Measurements from ENCODE around the gene AMDHD1.

The AMDHD1 gene

DNA sequence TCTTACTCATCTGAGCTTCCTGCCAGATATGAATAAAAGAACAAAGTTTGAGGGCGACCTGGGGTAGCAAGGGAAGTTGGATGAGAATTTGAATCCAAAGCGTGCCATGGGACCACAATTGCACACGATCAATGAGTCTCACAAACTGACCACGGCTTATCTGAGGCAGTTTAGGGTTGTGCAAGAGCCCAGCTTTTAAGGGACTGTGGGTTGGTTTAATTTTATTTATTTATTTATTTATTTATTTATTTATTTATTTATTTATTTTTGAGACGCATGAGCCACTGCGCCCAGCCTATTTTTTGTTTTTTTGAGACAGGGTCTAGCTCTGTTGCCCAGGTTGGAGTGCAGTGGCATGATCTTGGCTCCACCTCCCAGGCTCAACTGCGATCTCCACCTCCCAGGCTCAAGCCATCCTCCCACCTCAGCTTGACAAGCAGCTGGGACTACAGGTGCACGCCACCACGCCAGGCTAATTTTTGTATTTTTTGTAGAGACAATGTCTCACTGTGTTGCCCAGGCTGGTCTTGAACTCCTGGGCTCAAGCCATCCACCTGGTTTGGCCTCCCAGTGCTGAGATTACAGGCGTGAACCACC lies 1.1 kb downstream of the AMDHD1 start:
- Histone ChIP-seq H3K27ac (ENCODE audit: low read length) (no peak overlapping the region), H3K4me1 (ENCODE audit: control insufficient read depth in 1 of 2, insufficient read depth in 2 of 2, low read length in 2 of 2) (no peaks in the 10 kb centered on the region), H3K4me3 (ENCODE audit: low read depth in 1 of 2, low read length in 2 of 2) (peak overlapping the region in 1 of 2 donors; percentile 85), H3K9me3 (ENCODE audit: control insufficient read depth in 1 of 2, low read length in 2 of 2) (no peaks in the 10 kb centered on the region), H3K36me3 (ENCODE audit: control insufficient read depth in 1 of 2, insufficient read depth in 2 of 2, low read length in 2 of 2) (no peaks in the 10 kb centered on the region), H3K27me3 (ENCODE audit: low read depth, low read length) (no peaks in the 10 kb centered on the region)

DNA sequence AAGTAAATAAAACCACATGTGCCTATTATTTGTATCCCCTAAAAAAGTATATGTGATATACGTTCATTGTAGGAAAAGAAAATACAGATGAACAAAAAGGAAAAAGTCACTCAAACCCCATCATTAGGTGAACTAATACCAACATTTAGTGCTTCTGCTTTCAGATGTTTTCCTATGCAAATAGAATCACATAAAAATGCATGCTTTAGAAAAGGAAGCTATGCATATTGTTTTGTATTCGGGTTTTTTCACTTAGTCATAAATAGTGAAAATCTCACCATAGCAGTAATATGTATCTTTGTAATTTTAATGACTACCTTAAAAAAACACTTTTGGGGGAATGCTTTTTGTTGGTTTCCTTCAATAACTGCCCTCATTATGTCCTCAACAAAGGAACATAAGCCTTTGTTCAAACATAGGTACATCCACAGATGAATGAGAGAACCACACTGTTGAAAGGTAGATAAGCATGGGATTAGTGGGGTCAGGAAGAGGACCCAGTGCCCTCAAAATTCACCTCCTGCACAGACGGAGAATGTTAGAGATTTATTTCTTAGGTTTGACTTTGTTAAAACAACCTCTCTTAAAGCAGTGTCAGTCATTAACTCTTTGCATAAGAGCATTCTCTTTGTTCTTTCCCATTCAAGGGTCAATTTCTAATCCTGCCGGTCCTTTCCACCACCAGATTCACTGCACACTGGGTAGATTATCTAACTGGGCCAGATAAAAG lies 6.5 kb downstream of the AMDHD1 start:
- Histone ChIP-seq H3K9me3 (ENCODE audit: control insufficient read depth in 1 of 2, low read length in 2 of 2) (no peaks in the 10 kb centered on the region), H3K4me1 (ENCODE audit: control insufficient read depth in 1 of 2, insufficient read depth in 2 of 2, low read length in 2 of 2) (no peaks in the 10 kb centered on the region), H3K27me3 (ENCODE audit: low read depth, low read length) (no peaks in the 10 kb centered on the region), H3K36me3 (ENCODE audit: control insufficient read depth in 1 of 2, insufficient read depth in 2 of 2, low read length in 2 of 2) (no peaks in the 10 kb centered on the region), H3K27ac (ENCODE audit: low read length) (no peak overlapping the region), H3K4me3 (ENCODE audit: low read depth in 1 of 2, low read length in 2 of 2) (no peak overlapping the region)

- no peaks in the 10 kb centered on the region for H3K9me3 ChIP-seq (ENCODE audit: control insufficient read depth in 1 of 2, low read length in 2 of 2)
- H3K36me3 ChIP-seq (ENCODE audit: control insufficient read depth in 1 of 2, insufficient read depth in 2 of 2, low read length in 2 of 2), result no peaks in the 10 kb centered on the region
- no peaks in the 10 kb centered on the region for H3K27me3 ChIP-seq (ENCODE audit: low read depth, low read length)
- H3K4me3 ChIP-seq (ENCODE audit: low read depth in 1 of 2, low read length in 2 of 2), result no peak overlapping the region
- no peak overlapping the region for H3K27ac ChIP-seq (ENCODE audit: low read length)
- H3K4me1 ChIP-seq (ENCODE audit: control insufficient read depth in 1 of 2, insufficient read depth in 2 of 2, low read length in 2 of 2), result no peaks in the 10 kb centered on the region
Measured at GRCh38 chr12:95951515-95951914, 8.4 kb downstream of the AMDHD1 start.

DNA sequence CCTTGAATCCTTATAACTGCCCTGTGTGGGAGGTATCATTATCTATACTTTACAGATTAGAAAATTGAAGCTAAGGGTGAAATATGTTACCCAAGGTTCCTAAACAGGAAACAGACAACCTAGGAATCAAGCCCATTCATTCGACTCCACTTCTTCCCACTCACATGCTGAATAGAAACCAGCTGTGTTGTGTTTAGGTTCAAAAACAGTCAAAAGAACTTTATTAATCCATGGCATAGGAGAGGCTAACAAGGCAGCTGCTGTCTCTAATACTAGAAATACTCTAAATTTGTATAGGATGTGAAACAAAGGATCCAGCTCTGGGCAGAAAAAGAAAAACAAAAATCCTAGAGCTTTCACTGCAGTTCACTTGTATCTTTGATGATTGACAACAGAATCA lies 9.9 kb downstream of the AMDHD1 start:
- Histone ChIP-seq H3K27ac (ENCODE audit: low read length) (no peak overlapping the region), H3K4me3 (ENCODE audit: low read depth in 1 of 2, low read length in 2 of 2) (no peak overlapping the region), H3K36me3 (ENCODE audit: control insufficient read depth in 1 of 2, insufficient read depth in 2 of 2, low read length in 2 of 2) (no peaks in the 10 kb centered on the region), H3K27me3 (ENCODE audit: low read depth, low read length) (no peaks in the 10 kb centered on the region), H3K4me1 (ENCODE audit: control insufficient read depth in 1 of 2, insufficient read depth in 2 of 2, low read length in 2 of 2) (no peaks in the 10 kb centered on the region), H3K9me3 (ENCODE audit: control insufficient read depth in 1 of 2, low read length in 2 of 2) (no peaks in the 10 kb centered on the region)

DNA sequence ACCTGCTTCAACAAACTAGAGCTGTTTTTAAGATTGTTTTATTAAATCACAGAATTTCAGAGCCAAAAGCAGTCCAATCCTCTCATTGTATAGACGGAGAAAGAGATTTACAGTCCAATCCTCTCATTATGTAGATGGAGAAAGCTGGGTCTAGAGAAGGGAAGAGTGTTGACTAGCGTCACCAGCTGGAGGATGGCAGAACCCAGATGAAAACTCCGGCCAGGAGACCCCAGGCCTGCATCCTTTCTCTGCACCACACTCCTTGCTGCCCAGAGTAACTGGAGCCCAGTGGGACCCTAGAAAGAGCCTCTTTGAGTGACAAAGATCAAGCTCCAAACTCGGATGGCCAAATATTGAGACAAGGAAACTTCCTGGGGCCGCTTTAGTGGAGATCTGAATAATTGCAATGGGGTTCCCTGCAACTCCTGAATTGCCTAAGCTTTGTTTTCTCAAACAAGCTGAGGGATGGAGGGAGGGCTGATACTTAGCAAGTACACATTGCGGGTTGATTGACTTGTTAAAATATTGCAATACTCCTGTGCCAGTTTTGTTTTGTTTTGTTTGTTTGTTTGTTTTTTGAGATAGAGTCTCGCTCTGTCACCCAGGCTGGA lies 12.5 kb downstream of the AMDHD1 start:
- Histone ChIP-seq H3K4me3 (ENCODE audit: low read depth in 1 of 2, low read length in 2 of 2) (no peak overlapping the region), H3K4me1 (ENCODE audit: control insufficient read depth in 1 of 2, insufficient read depth in 2 of 2, low read length in 2 of 2) (no peaks in the 10 kb centered on the region), H3K27ac (ENCODE audit: low read length) (no peak overlapping the region), H3K36me3 (ENCODE audit: control insufficient read depth in 1 of 2, insufficient read depth in 2 of 2, low read length in 2 of 2) (no peaks in the 10 kb centered on the region), H3K9me3 (ENCODE audit: control insufficient read depth in 1 of 2, low read length in 2 of 2) (no peaks in the 10 kb centered on the region), H3K27me3 (ENCODE audit: low read depth, low read length) (no peaks in the 10 kb centered on the region)

GRCh38 chr12:95956557-95957145 lies 13.5 kb downstream of the AMDHD1 start:
- no peak overlapping the region for H3K4me3 ChIP-seq (ENCODE audit: low read depth in 1 of 2, low read length in 2 of 2)
- no peaks in the 10 kb centered on the region for H3K4me1 ChIP-seq (ENCODE audit: control insufficient read depth in 1 of 2, insufficient read depth in 2 of 2, low read length in 2 of 2)
- H3K27me3 ChIP-seq (ENCODE audit: low read depth, low read length), result no peaks in the 10 kb centered on the region
- H3K36me3 ChIP-seq (ENCODE audit: control insufficient read depth in 1 of 2, insufficient read depth in 2 of 2, low read length in 2 of 2), result no peaks in the 10 kb centered on the region
- no peaks in the 10 kb centered on the region for H3K9me3 ChIP-seq (ENCODE audit: control insufficient read depth in 1 of 2, low read length in 2 of 2)
- H3K27ac ChIP-seq (ENCODE audit: low read length), result no peak overlapping the region

- no peak overlapping the region for H3K27ac ChIP-seq (ENCODE audit: low read length)
- no peaks in the 10 kb centered on the region for H3K27me3 ChIP-seq (ENCODE audit: low read depth, low read length)
- no peak overlapping the region for H3K4me3 ChIP-seq (ENCODE audit: low read depth in 1 of 2, low read length in 2 of 2)
- no peaks in the 10 kb centered on the region for H3K4me1 ChIP-seq (ENCODE audit: control insufficient read depth in 1 of 2, insufficient read depth in 2 of 2, low read length in 2 of 2)
- no peaks in the 10 kb centered on the region for H3K9me3 ChIP-seq (ENCODE audit: control insufficient read depth in 1 of 2, low read length in 2 of 2)
- H3K36me3 ChIP-seq (ENCODE audit: control insufficient read depth in 1 of 2, insufficient read depth in 2 of 2, low read length in 2 of 2), result no peaks in the 10 kb centered on the region
Measured at GRCh38 chr12:95959107-95959506, 16.0 kb downstream of the AMDHD1 start.

GRCh38 chr12:95960241-95960640 lies 17.1 kb downstream of the AMDHD1 start:
- Histone ChIP-seq H3K36me3 (ENCODE audit: control insufficient read depth in 1 of 2, insufficient read depth in 2 of 2, low read length in 2 of 2) (no peaks in the 10 kb centered on the region), H3K9me3 (ENCODE audit: control insufficient read depth in 1 of 2, low read length in 2 of 2) (no peaks in the 10 kb centered on the region), H3K27ac (ENCODE audit: low read length) (no peak overlapping the region), H3K4me3 (ENCODE audit: low read depth in 1 of 2, low read length in 2 of 2) (no peak overlapping the region), H3K4me1 (ENCODE audit: control insufficient read depth in 1 of 2, insufficient read depth in 2 of 2, low read length in 2 of 2) (no peaks in the 10 kb centered on the region), H3K27me3 (ENCODE audit: low read depth, low read length) (no peaks in the 10 kb centered on the region)

GRCh38 chr12:95962222-95962621 lies 19.1 kb downstream of the AMDHD1 start:
- Histone ChIP-seq H3K4me3 (ENCODE audit: low read depth in 1 of 2, low read length in 2 of 2) (no peak overlapping the region), H3K4me1 (ENCODE audit: control insufficient read depth in 1 of 2, insufficient read depth in 2 of 2, low read length in 2 of 2) (no peaks in the 10 kb centered on the region), H3K9me3 (ENCODE audit: control insufficient read depth in 1 of 2, low read length in 2 of 2) (no peaks in the 10 kb centered on the region), H3K27me3 (ENCODE audit: low read depth, low read length) (no peaks in the 10 kb centered on the region), H3K36me3 (ENCODE audit: control insufficient read depth in 1 of 2, insufficient read depth in 2 of 2, low read length in 2 of 2) (no peaks in the 10 kb centered on the region), H3K27ac (ENCODE audit: low read length) (no peak overlapping the region)

GRCh38 chr12:95963096-95963495 lies 20.0 kb downstream of the AMDHD1 start:
- H3K9me3 ChIP-seq (ENCODE audit: control insufficient read depth in 1 of 2, low read length in 2 of 2), result no peaks in the 10 kb centered on the region
- H3K36me3 ChIP-seq (ENCODE audit: control insufficient read depth in 1 of 2, insufficient read depth in 2 of 2, low read length in 2 of 2), result no peaks in the 10 kb centered on the region
- H3K27me3 ChIP-seq (ENCODE audit: low read depth, low read length), result no peaks in the 10 kb centered on the region
- H3K27ac ChIP-seq (ENCODE audit: low read length), result no peak overlapping the region
- no peak overlapping the region for H3K4me3 ChIP-seq (ENCODE audit: low read depth in 1 of 2, low read length in 2 of 2)
- H3K4me1 ChIP-seq (ENCODE audit: control insufficient read depth in 1 of 2, insufficient read depth in 2 of 2, low read length in 2 of 2), result no peaks in the 10 kb centered on the region

GRCh38 chr12:95966287-95966870 lies 23.2 kb downstream of the AMDHD1 start:
- H3K27ac ChIP-seq (ENCODE audit: low read length), result no peak overlapping the region
- no peaks in the 10 kb centered on the region for H3K36me3 ChIP-seq (ENCODE audit: control insufficient read depth in 1 of 2, insufficient read depth in 2 of 2, low read length in 2 of 2)
- no peaks in the 10 kb centered on the region for H3K27me3 ChIP-seq (ENCODE audit: low read depth, low read length)
- H3K4me3 ChIP-seq (ENCODE audit: low read depth in 1 of 2, low read length in 2 of 2), result no peak overlapping the region
- H3K4me1 ChIP-seq (ENCODE audit: control insufficient read depth in 1 of 2, insufficient read depth in 2 of 2, low read length in 2 of 2), result no peaks in the 10 kb centered on the region
- H3K9me3 ChIP-seq (ENCODE audit: control insufficient read depth in 1 of 2, low read length in 2 of 2), result no peaks in the 10 kb centered on the region

All from muscle layer of duodenum (tissue), 2 donors.